Karpas-422 (cell line): ENCODE data around the gene GASK1A. TPM values are rescaled to one million over a fixed set of nuclear protein-coding genes. Genes with fewer than 3 reads are reported as not detected.
A peak's percentile ranks its signal among the peaks of the same experiment; 100 is the strongest.

Experiments
- DNase-seq: peaks from one replicate; pipeline ENCODE4 v3.0.0-alpha.2; 2015
- H2AFZ ChIP-seq: fragments of 200-600 bp; sonication (generic); 2 replicates; pipeline ENCODE4 v1.6.1; 2014; ENCODE audit warnings: antibody characterized with exemption, low read length, mixed read lengths
- H3K27ac ChIP-seq: fragments of 200-600 bp; sonication (generic); 2 replicates; pipeline ENCODE4 v1.5.1; 2014; ENCODE audit warnings: mild to moderate bottlenecking, low read length, moderate library complexity
- H3K27me3 ChIP-seq: fragments of 200-600 bp; sonication (generic); 2 replicates; pipeline ENCODE4 v1.6.1; 2014; ENCODE audit warnings: low read length, mixed read lengths
- H3K36me3 ChIP-seq: fragments of 200-600 bp; sonication (generic); 2 replicates; pipeline ENCODE4 v1.6.1; 2014; ENCODE audit warnings: low read length, mixed read lengths; ENCODE audit not compliant: insufficient read depth
- H3K4me1 ChIP-seq: fragments of 200-600 bp; sonication (generic); 2 replicates; pipeline ENCODE4 v1.6.1; 2014; ENCODE audit warnings: mild to moderate bottlenecking, low read length, mixed read lengths
- H3K4me2 ChIP-seq: fragments of 200-600 bp; sonication (generic); 2 replicates; pipeline ENCODE4 v1.6.1; 2014; ENCODE audit warnings: low read length, low read depth, mild to moderate bottlenecking; ENCODE audit not compliant: poor library complexity, severe bottlenecking
- H3K4me3 ChIP-seq: fragments of 200-600 bp; sonication (generic); 2 replicates; pipeline ENCODE4 v1.5.1; 2014; ENCODE audit warnings: mild to moderate bottlenecking, antibody characterized with exemption, low read length, mixed read lengths
- H3K79me2 ChIP-seq: fragments of 200-600 bp; sonication (generic); 2 replicates; pipeline ENCODE4 v1.6.1; 2014; ENCODE audit warnings: mild to moderate bottlenecking, low read length, mixed read lengths
- H3K9ac ChIP-seq: fragments of 200-600 bp; sonication (generic); 2 replicates; pipeline ENCODE4 v1.6.0; 2014; ENCODE audit warnings: low read length
- H3K9me2 ChIP-seq: fragments of 200-600 bp; sonication (generic), shearing (Covaris generic); replicated peaks from 2 replicates; pipeline ENCODE4 v1.6.0; 2014; ENCODE audit warnings: mild to moderate bottlenecking, low read length, moderate library complexity; ENCODE audit not compliant: insufficient read depth
- H3K9me3 ChIP-seq: fragments of 300-700, 200-600 bp; sonication (generic); 2 replicates; pipeline ENCODE4 v1.6.1; 2014; ENCODE audit warnings: low read length, mixed read lengths
- H4K20me1 ChIP-seq: fragments of 200-600 bp; sonication (generic); 2 replicates; pipeline ENCODE4 v1.6.1; 2014; ENCODE audit warnings: mild to moderate bottlenecking, antibody characterized with exemption, low read length, low read depth; ENCODE audit not compliant: insufficient read depth
- total RNA-seq: library from RNA; depleted of rRNA; stranded (reverse); fragments of >200 nt; shearing (Covaris generic); gene quantifications from 2 replicates; pipeline ENCODE4 v1.2.3, GENCODE V29; 2014; ENCODE audit warnings: low replicate concordance

Gene GASK1A
- total RNA-seq, 1 experiment from 2014 or later: 6.4 TPM

DNA sequence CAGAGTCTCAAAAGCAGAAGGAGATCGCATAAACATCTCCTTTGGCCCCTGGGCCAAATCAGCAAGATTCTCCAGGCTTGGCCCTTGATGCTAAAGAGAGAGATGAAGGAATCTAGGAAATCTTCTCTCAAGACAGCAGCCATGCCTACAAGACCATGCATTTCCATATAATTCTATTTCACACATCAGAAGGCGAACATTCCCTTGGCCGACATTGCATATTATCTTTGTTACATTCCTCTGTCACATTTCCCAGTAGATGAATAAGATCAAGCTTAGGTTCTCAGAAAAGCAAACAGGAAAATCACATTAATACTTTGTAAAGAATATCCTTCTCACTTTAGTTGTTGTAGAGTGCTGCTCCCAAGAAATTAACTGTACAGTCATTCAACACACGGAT is 21.3 kb downstream of the GASK1A start:
- Histone ChIP-seq H3K79me2 (no peaks in the 10 kb centered on the region), H2AFZ (no peak overlapping the region), H3K4me1 (peaks cover 11% of the 10 kb centered on the region), H3K9me3 (no peaks in the 10 kb centered on the region), H3K4me2 (no peak overlapping the region), H3K27me3 (no peaks in the 10 kb centered on the region), H3K9me2 (no peaks in the 10 kb centered on the region), H3K4me3 (no peak overlapping the region), H3K27ac (no peak overlapping the region), H4K20me1 (no peaks in the 10 kb centered on the region), H3K9ac (no peak overlapping the region), H3K36me3 (no peaks in the 10 kb centered on the region)
- DNase-seq: no peak

DNA sequence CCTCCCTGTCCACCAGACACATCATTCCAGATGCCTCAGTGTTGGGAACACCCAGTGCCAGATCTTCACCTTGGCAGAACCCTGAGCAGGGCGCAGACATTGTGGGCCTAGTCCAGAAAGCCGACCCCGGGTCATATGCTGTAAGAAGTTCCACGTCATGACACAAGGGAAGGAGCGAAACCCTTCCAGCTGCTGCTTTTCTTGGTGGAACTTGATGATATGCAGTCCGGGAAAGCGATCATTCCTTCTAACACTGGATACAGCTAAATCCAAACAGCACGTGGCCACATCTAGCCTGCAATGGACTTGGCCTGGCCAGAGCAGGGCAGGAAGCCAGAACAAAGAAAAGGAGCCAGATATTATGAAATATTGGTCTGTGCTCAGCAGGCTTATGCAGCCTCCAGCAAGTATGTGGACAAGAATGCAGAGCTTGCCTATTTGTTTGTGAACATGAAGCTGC is 22.0 kb downstream of the GASK1A start:
- Histone ChIP-seq H3K9me3 (no peaks in the 10 kb centered on the region), H3K9ac (no peak overlapping the region), H3K79me2 (no peaks in the 10 kb centered on the region), H3K27me3 (no peaks in the 10 kb centered on the region), H3K27ac (no peak overlapping the region), H3K4me1 (peaks cover 18% of the 10 kb centered on the region), H2AFZ (no peak overlapping the region), H3K4me3 (no peak overlapping the region), H3K4me2 (no peak overlapping the region), H3K9me2 (no peaks in the 10 kb centered on the region), H4K20me1 (no peaks in the 10 kb centered on the region), H3K36me3 (no peaks in the 10 kb centered on the region)
- DNase-seq: no peak

DNA sequence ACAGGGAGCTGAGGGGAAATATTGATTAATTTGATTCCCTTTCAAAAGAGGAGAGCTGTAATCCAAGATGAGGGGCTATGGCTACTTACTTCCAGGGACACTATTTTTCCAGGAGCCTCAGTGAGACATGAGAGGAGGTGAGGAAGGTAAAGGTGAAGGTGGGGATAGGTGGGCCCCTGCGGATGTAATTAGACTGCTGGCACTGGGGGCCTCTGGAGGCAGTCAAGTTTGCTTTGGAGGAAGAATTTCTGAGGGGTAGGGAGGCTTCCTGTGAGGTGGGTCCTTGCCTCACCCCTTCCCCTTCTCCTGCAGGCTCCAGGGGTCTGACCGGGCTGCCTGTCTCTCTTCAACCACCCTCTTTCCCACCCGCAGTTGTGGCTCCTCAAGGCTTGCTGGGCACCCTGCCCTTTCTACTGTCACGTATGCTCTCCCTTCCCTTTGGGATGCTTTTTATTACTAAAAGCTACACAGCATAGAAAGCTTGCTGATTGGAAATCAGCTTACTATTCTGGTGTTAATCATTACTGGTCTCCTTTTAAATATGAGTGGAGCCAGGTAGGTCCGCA is 22.5 kb downstream of the GASK1A start:
- H3K36me3 ChIP-seq: no peaks in the 10 kb centered on the region
- no peaks in the 10 kb centered on the region for H4K20me1 ChIP-seq
- no peak overlapping the region for H3K27ac ChIP-seq
- peaks cover 23% of the 10 kb centered on the region for H3K4me1 ChIP-seq
- no peaks in the 10 kb centered on the region for H3K79me2 ChIP-seq
- no peaks in the 10 kb centered on the region for H3K9me2 ChIP-seq
- H3K9me3 ChIP-seq: no peaks in the 10 kb centered on the region
- H3K4me2 ChIP-seq: no peak overlapping the region
- H3K9ac ChIP-seq: no peak overlapping the region
- H3K27me3 ChIP-seq: no peaks in the 10 kb centered on the region
- DNase-seq: no peak
- no peak overlapping the region for H2AFZ ChIP-seq
- no peak overlapping the region for H3K4me3 ChIP-seq

DNA sequence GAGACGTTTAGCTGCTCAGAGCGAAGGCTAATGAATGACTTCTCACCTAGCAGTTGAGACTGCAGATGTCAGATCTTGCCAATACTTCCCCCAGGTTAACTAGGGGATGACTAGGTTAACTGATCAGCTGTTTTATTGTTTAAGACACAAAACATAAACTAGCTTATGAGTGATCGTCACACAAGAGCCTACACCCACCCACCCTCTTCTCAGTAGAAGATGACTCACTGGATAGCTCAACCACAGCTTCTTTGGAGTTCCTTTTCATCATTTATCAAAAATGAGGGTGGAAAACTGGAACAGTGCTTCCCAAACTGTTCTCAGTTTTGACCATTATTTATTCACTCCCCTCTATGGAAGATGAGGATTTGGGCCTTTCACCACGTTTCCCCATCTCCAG is 25.2 kb downstream of the GASK1A start:
- H3K79me2 ChIP-seq: no peaks in the 10 kb centered on the region
- no peaks in the 10 kb centered on the region for H3K27me3 ChIP-seq
- no peaks in the 10 kb centered on the region for H3K9me3 ChIP-seq
- H2AFZ ChIP-seq: no peak overlapping the region
- no peak overlapping the region for H3K4me3 ChIP-seq
- no peaks in the 10 kb centered on the region for H3K9me2 ChIP-seq
- peaks cover 40% of the 10 kb centered on the region for H3K4me1 ChIP-seq
- DNase-seq: no peak
- H4K20me1 ChIP-seq: no peaks in the 10 kb centered on the region
- no peak overlapping the region for H3K4me2 ChIP-seq
- H3K27ac ChIP-seq: no peak overlapping the region
- no peak overlapping the region for H3K9ac ChIP-seq
- no peaks in the 10 kb centered on the region for H3K36me3 ChIP-seq

DNA sequence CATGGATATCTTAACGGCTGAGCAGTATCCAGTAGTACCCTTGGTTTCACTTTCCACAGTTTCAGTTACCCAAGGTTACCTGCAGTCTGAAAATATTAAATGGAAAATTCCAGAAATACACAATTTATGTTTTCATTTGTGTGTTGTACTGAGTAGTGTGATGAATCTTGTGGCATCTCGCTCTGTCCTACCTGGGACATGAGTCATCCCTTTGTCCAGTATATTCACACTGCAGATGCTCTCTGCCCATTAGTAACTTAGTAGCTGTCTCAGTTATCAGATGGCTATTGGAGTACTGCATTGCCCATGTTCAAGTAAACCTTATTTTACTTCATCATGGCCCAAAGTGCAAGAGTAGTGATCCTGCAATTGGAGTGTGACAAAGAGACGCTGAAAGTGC is 26.1 kb downstream of the GASK1A start:
- Histone ChIP-seq H3K27me3 (no peaks in the 10 kb centered on the region), H3K27ac (no peak overlapping the region), H2AFZ (no peak overlapping the region), H3K4me2 (no peak overlapping the region), H4K20me1 (no peaks in the 10 kb centered on the region), H3K4me1 (peaks cover 40% of the 10 kb centered on the region), H3K36me3 (no peaks in the 10 kb centered on the region), H3K9me3 (no peaks in the 10 kb centered on the region), H3K4me3 (no peak overlapping the region), H3K9me2 (no peaks in the 10 kb centered on the region), H3K79me2 (no peaks in the 10 kb centered on the region), H3K9ac (no peak overlapping the region)
- no peak for DNase-seq

DNA sequence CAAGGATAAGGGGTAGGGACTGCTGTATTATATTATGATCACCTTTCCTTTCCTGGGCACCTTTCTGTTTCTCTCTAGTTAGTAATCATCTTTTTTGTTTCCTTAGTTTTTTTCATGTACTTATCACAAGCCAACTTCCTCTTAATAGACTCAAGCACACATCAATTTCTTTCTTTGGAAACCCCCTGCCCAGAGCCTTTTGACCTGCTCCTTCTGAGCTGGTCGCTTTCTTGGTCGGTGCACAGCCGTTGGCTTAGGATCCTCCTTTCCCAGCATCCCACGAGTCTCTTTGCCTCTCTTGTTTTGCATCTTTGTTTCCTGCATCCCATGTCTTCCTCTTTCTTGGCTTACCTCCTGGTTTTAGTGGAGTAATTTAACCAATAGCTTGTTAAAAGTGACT is 26.9 kb downstream of the GASK1A start:
- Histone ChIP-seq H3K9ac (no peak overlapping the region), H3K9me2 (no peaks in the 10 kb centered on the region), H3K27me3 (no peaks in the 10 kb centered on the region), H4K20me1 (no peaks in the 10 kb centered on the region), H3K27ac (no peak overlapping the region), H3K79me2 (no peaks in the 10 kb centered on the region), H3K4me2 (peak overlapping the region; percentile 23), H3K4me3 (no peak overlapping the region), H3K9me3 (no peaks in the 10 kb centered on the region), H3K36me3 (no peaks in the 10 kb centered on the region), H2AFZ (peak overlapping the region; percentile 15; the same call in 1 of the 2 replicates), H3K4me1 (peaks cover 40% of the 10 kb centered on the region)
- no peak for DNase-seq

DNA sequence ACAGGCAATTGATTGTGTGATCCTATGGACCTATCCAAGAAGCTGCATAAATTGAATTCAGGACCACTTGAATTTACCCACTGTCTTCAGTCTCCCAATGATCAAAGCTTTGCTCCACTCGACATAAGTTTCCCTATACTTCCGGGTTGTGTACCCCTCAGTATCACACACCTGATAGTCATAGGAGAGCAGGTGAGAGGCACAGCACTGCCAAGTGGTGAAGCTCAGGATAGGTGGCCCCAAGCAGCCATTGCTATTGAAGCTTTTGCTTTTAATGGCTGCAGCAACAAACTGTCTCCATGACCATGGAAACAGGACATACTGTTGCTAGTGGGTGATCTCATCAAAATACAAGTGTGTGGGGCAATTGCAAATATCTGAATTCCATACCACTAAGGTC is 27.7 kb downstream of the GASK1A start:
- no peak for DNase-seq
- Histone ChIP-seq H3K79me2 (no peaks in the 10 kb centered on the region), H3K9me3 (no peaks in the 10 kb centered on the region), H2AFZ (no peak overlapping the region), H3K4me2 (no peak overlapping the region), H3K9me2 (no peaks in the 10 kb centered on the region), H4K20me1 (no peaks in the 10 kb centered on the region), H3K27me3 (no peaks in the 10 kb centered on the region), H3K36me3 (no peaks in the 10 kb centered on the region), H3K4me1 (peaks cover 40% of the 10 kb centered on the region), H3K9ac (no peak overlapping the region), H3K27ac (no peak overlapping the region), H3K4me3 (no peak overlapping the region)

DNA sequence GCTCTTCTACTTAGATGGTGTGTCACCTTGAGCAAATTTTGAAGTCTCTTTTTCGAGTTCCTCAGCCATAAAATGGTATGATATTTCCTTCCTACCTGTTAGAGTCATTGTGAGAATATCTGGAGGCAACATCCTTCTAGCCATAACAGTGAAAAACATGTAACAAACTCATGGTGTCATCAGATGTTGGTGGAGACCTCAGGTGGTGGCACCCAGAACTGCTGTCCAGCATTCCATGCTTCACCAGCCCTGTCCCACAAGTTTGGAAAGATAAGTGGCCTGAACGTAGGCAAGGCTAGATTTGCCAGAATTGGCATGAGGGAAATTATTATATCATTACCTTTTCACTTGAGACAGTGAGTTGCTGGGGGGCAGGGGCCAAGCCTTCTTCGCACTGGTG is 30.4 kb downstream of the GASK1A start:
- Histone ChIP-seq H3K9ac (no peak overlapping the region), H3K9me3 (peaks cover 10% of the 10 kb centered on the region), H3K4me2 (no peak overlapping the region)

More for the DNA sequence above, 30.4 kb downstream of the GASK1A start:
- Histone ChIP-seq H3K36me3 (peaks cover 13% of the 10 kb centered on the region; the same call in 1 of the 2 replicates), H3K79me2 (no peaks in the 10 kb centered on the region), H3K27me3 (no peaks in the 10 kb centered on the region), H4K20me1 (no peaks in the 10 kb centered on the region), H3K4me1 (peaks cover 30% of the 10 kb centered on the region), H2AFZ (no peak overlapping the region), H3K4me3 (no peak overlapping the region), H3K9me2 (no peaks in the 10 kb centered on the region), H3K27ac (no peak overlapping the region)
- DNase-seq: no peak
